GM18519 (cell line): Measurements from ENCODE around the gene KIAA0513.

Source experiments
- ATAC-seq: cut with Tn5 transposase; IDR thresholded peaks from one replicate; pipeline ENCODE4 v1.9.1; 2021; ENCODE audit warnings: mild to moderate bottlenecking, moderate library complexity; ENCODE audit not compliant: unreplicated experiment, low FRiP score

Gene KIAA0513

DNA sequence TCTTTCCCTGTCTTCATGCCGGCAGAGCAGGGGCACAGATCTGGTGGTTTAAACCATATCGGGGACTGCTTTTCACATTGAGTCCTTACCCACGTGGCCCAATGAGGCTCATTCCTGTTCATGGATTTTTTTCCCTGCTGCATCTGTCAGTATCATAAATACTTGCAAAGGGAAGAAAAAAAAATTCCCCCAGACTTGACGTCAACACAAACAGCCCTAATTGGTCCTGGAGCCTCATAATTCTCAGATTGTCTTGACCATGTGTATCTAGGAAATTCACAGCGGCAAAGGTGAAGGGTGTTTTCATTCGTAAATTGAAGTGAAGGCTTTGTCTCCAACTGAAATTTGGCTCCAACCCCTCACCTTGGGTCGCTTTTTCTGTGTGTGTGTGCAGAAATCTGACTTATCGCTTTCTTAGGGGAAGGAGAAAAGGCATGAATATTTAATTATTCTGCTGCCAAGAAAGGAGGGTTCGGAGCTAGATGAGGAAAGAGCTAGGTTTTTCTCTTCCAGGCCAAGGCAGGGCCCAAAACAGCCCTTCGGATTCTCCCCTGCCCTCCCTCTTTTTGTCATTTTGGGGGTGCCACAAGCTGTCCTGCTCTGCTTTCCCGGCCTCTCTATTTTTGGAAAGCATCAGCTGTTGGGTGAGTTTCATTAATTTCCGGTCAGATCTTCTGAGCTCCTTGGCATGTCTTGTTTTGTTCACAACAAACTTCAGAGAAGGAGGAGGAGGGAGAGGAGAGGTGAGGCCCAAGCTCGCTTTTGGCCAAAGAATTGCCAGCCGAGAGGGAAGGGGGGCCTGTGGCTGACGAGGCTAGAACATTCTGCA is 102.5 kb downstream of the KIAA0513 start:
- ATAC-seq, result no peak

DNA sequence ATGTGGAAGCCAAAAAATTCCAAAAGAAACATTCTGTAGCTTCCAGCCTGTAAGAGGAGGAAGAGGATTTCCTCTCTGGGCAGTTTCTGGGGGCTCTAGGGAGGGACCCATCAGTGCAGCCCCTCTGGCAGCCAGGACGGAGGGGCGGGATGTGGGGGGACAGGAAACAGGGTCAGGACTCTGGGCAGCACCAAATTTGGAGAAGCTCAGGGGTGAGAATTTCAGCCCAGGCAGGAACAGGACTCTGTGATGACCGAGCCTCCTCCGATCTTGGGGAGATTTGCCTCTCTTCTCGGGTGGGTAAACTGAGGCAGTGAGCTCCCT is 103.1 kb downstream of the KIAA0513 start:
- ATAC-seq, result no peak

DNA sequence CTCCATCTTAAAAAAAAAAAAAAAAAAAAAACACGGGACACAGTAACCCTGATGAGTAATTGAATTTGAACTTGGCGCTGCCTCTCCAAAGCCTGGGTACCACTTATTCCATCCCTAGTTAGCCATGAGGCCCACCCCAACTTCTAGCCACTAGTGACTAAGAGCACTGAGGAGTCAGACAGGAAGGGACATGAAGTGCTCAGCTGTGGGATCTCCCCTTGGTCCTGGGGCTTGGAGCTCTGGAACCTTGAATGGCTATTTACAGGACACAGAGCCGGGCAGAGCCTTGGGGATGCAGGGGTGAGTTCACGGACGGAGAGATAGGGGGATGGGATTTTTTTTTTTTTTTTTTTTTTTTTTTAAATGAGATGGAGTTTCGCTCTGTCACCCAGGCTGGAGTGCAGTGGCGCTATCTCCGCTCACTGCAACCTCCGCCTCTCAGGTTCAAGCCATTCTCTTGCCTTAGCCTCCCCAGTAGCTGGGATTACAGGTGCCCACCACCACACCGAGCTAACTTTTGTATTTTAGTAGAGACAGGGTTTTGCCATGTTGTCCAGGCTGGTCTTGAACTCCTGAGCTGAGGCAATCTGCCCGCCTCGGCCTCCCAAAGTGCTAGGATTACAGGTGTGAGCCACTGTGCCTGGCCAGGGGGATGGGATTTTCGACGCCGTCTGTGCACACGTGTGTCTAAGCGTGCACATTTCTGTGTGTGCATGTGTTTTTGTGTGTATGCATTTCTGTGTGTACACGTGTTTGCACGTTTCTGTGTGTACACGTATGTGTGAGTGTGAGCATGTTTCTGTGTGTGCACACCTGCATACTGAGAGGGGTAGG is 105.1 kb downstream of the KIAA0513 start:
- ATAC-seq, result no peak

DNA sequence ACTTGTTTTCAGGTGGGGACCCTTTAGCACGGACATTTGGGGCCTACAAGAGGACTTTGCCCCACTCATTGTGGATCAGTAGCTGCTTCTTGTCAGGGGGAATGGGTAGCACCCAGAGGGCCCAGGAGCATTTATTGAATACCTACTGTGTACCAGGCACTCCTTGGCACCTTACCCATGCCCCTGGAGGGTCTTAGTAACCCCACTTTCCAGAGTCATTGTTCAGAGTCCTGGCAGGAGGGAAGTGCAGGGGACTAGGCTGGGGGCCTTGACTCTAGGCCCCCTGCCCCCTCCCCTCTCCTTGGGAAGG is 105.7 kb downstream of the KIAA0513 start:
- no peak for ATAC-seq

DNA sequence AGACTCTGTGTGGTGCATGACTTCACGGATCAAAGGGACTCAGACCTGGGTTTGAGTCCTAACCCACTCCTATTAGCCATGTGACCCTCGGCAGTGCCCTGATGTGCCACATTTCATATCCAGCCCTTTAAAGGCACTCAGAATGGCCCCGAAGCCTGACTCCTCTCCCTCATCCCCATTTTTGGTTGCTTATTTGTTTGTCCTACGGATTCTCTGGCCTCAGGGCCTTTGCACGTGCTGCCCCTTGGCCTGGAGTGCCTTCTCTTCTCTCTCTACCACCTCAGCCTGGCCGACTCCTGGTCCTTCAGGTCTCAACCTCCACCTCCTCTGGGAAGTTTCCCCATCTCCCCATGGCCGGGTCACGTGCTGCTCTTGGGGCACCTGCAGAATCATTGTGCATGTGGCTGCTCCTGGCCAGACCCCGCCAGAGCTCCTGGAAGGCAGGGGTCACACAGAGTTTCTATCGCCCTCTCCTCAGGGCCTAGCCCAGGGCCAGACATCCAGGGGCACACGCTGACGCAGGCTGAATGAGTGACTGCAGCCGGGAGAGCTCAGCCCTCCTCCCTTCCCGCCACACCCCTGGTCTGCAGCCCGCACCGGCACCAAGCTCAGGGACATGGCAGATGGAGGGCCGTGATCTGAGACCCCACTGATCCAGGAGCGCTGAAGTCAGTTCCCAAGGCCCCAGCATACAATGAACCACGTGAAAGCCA is 106.6 kb downstream of the KIAA0513 start:
- ATAC-seq, result no peak

DNA sequence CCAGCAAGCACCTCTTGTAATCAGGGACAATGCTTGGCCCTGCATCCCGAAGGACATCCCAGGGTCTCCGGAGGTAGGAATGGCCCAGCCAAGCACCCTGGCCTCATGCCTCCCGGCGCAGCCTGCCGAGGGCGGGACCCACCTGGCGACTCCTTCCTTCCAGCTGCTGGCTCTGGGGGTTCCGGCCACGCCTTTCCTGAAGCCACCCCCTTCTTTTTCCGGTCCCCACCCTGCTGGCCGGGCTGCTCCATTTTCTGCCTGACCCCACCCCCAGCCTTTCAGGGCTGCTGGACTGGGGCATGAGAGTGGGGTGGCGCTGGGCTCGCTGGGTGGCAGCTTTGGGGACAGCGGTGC is 107.2 kb downstream of the KIAA0513 start:
- no peak for ATAC-seq

DNA sequence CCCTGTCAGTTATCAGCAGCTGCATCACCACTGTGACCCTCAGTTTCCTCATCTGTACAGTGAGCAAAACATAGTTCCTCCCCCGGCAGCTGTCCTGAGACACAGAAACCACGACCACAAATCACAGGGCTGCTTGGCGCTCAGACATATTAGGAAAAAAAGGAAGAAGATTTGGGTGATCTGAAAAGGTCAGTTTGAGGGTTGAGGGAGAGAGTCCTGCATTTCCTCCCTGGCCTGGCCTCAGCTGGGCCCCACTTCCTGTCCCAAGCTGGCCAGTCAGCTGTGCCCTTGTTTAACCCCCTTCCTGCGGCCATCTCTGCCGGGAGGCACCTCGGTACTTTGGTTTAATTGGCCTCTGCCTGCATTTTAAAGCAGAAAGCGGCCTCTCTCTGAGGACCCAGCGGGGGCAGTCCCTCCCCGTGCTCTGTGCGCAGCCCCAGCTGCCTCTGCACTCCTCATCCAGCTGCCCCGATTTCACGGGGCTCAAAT is 108.7 kb downstream of the KIAA0513 start:
- no peak for ATAC-seq

DNA sequence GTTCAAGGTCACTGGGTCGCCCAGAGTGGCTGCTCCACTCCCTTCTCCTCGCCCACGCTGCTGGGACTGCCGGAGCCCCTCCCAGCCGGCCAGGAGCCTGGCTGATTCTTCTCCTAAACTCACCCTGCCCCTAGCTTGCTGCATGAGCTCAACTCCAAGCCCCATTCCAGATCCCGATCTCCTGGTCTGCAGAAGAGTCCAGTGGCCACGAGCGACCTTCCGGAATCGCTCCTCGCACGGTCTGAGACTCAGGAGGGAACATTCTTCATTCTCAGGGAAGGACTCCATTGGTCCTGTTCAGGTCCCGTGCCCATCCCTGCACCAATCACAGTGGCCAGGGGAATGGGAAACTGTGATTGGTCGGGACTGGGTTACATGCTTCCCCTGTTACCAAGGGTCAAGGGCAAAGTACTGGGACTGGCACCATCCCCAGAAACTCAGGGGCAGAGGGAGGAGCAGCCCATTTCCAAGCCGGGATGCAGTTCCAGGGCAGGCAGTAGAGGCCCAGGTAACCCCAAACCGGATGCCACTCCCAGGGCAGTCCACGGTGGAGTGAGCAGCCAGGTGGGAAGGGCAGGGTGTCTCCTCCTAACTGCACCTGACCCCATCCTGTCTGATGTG is 109.2 kb downstream of the KIAA0513 start:
- no peak for ATAC-seq

DNA sequence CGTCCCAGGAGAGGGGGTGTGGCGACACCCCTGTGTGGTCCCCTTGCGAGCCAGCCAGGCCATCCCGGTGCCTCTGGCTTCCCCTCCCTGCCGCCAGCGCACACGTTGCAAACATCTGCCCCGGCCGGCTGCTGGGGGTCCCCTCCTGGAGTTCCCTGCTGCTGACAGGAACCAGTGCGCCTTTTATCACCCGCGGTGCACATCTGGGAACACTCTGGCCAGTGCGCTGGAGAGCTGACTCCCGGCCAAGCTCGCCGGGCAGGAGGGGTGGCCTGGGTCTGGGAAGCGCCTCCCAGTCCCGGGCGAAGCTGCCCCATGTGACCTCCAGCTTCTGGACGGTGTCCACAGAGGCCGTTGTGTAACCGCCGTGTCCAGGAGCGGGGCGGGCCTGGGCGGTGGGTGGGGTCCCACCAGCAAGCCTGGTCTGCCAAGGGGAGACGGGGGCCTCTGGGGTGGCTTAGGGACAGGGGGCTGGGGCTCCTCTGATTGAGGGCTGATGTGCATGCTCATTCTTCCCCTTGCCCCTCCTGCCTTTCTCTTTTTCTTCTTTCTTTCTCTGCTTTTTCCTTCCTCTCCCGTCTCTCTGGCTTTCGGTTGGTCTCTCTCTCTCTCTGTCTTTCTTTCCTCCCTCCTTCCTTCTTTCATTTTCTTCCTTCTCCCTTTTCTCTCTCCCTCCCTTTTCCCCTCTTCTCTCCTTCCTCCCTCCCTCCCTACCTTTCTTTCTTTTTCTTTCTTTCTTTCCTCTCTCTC is 109.9 kb downstream of the KIAA0513 start:
- no peak for ATAC-seq

DNA sequence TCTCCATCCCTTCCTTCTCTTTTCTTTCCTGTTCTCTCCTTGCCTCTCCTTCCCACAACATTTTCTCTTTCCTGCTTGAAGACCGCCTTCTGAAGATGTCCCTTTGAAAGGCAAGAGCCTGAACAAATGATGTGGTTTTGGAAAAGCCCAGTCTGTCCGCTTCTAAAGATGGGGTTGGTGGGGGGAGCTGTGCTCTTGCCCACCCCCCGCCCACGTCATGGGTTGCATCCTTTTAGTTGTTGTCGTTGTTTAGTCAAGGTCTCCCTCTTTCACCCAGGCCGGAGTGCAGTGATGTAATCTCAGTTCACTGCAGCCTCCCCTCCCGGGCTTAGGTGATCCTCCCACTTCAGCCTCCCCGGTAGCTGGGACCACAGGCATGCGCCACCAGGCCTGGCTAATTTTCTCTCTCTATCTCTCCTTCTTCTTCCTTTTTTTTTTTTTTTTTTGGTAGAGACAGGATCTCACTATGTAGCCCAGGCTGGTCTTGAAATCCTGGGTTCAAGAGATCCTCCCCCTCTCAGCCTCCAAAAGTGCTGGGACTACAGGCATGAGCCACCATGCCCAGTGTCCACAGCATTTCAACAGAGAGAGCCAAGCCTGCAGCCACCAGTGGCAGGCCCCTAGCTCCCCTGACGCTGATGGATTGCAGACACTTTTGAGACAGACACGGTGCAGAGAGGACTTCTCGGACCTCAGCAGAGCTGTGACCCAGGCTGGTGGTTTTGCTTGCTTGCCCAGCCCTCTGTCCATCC is 110.7 kb downstream of the KIAA0513 start:
- ATAC-seq, result no peak

DNA sequence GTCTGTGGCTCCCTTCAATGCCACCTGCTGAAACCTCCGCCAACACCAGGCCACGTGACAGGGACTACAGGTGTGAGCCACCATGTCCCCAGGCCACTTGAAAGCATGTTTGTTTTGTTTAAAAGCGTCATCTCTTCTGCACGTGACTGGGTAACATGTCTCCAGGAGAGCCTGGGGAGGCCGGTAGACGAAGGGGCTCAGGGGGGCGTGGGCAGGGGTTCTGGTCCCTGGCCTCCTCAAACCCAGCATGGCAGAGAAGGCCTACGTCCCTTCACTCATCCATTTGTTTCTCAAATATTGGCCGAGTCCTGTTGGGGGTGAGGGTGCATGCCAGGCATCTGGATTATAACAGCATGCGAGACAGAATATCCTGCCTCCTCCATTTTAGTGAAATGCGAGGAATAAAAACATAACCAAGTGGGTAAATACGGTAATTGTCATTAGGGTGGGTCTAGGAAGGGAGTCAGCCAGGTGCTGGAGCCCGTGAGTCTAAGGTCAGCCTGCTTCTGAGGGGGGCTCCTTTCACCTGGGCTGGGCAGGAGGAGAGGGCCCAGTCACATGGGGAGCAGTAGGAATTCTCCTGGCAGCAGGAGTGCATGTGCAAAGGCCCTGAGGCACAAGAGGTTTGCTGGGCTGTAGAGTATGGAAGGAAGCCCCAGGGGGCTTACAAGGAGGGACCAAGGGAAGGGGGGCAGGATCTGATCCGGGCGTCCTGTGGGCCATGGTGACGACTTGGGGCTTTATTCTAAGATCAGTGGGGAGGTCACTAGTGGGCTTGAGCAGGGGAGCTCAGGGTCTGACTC is 111.4 kb downstream of the KIAA0513 start:
- ATAC-seq, result no peak

DNA sequence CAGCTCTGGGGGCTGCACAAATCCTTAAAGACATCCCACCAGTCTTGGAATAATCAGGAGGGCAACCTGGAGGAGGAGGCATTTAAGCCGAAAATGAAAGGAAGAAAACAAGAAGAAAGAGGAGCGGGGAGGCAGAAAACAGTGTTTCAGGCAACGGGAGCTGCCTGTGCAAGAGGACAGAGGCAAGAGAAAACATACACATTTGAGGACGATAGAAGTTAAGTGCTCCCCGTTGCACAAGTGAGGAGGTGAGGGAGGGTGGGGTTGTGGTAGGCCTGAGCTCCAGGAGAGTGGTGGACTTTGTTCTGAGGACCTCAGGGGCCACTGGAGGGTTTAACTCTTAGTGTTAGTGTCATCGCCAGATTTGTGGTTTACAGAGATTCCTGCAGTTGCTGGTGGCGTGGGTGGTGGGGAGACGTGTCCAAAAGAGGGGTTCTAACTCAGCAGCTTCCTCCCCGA is 112.3 kb downstream of the KIAA0513 start:
- ATAC-seq, result no peak

DNA sequence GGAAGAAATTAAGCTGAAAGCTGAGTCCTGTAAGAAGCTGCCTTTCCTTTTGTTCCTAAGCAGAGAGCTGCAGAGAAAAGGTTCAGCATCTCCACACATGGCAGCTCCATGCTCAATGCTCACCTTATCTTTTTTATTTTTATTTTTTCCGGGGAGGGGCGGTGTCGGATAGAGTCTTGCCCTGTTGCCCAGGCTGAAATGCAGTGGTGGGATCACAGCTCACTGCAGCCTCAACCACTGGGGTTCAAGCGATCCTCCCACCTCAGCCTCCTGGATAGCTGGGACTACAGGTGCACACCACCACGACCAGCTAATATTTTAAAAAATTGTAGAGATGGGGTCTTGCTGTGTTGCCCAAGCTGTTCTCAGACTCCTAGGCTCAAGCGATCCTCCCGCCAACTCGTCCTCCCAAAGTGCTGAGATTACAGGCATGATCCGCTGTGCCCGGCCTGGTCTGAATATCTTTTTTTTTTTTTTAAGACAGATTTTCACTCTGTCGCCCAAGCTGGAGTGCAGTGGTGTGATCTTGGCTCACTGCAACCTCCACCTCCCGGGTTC is 112.9 kb downstream of the KIAA0513 start:
- no peak for ATAC-seq

DNA sequence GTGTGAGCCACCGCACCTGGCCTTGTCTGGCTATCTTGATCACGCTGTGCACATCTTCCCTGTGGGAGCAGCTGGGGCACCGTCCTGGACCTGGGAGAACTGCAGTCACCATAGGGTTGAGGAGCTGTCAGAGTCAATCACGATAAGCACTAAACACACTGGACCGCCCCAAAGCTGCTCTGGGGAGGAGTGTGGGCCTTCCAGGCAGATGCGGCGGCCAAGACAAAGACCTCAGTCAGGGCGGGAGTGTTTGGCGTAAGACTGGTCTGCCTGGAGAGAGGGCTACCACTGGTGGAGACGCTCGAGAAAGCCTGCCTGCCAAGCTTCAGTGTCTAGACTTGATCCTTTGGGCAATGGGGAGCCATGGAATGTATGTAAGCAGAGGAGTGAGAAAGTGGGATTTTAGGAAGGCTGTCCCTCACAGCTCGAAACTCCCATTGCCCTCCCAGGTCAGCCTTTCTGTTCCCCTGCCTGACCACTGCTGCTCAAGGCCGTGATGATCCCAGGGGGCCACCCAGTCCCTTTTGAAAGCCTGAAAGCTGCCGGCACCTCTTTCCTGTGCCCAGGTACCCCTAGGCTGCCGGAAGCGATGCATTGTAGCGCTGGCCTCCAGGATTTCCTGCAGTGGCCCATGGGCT is 114.0 kb downstream of the KIAA0513 start:
- no peak for ATAC-seq

DNA sequence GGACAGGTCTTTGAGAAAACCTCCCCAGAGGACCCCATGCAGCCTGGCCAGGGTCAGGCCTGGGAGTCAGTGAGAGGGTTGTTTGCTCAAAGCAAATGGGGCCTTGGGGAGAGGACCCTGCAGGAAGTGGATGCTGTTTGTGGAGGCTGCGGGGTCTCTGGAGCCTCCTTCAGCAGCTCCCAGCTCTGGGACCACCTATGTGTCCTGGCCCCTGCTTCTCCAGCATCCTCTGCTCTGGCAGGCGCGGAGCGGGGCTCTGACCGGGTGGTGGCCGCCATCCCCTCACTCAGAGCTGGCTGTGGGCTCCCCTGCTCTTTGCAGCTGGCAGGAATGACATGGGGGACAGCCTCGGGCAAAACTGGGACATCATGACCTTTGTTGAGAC is 114.5 kb downstream of the KIAA0513 start:
- ATAC-seq, result no peak

DNA sequence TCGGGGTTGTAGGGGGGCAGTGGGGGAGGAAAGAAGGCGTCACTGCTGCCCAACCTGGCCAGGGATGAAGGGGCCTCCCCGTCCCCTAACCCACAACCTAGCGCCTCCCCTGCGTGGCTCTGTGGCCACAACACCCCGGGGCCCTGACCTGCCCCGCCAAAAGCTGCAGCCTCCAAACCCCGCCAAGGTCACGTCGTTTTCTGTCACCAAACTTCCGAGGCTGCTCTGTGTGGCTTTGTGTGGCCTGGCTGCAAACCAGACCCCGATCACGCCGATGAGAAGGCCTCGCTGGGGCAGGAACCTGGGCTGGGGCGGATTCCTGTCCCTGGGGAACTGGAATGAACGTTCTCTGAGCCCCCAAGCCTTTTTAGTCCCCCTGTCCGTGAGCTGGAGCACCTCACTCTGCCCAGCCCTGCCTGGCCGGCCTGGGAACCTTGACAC is 115.2 kb downstream of the KIAA0513 start:
- ATAC-seq, result no peak
